ENCODE measurements around the gene NINL.

NINL gene

DNA sequence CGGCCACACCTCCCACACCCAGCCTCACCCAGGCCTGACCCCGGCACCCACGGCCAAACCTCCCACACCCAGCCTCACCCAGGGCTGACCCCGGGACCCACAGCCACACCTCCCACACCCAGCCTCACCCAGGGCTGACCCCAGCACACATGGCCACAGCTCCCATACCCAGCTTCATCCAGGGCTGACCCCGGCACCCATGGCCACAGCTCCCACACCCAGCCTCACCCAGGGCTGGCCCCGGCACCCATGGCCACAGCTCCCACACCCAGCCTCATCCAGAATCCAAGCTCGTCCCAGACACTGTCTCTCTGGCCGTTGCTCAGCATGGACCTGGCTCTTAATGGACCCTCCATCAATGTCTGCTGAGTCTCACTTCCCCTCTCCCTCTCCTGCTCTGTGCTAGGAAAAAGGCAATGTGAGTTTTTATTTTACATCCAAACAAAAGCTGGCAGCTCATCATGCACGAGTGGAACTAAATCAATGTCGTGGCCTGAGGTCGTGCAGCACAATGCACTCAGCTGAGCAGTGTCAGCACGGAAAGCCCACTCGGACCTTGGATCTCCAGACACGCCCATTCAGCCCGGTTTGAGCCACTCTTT, 36.1 kb downstream of the NINL start:
- Histone ChIP-seq H3K4me3 (ENCODE audit: low read depth in 1 of 2, low read length in 2 of 2) (peak overlapping the region; percentile 14 to 37), H3K27me3 (ENCODE audit: control insufficient read depth in 1 of 2, insufficient read depth in 2 of 2, low read length in 2 of 2) (no peaks in the 10 kb centered on the region), H3K36me3 (ENCODE audit: insufficient read depth, low read length) (no peaks in the 10 kb centered on the region), H3K9ac (ENCODE audit: low read length) (no peak overlapping the region), H3K4me1 (ENCODE audit: insufficient read depth, low read length) (peaks cover 48% of the 10 kb centered on the region), H3K9me3 (ENCODE audit: low read length) (no peaks in the 10 kb centered on the region), H3K27ac (ENCODE audit: low read depth, low read length) (no peak overlapping the region)

DNA sequence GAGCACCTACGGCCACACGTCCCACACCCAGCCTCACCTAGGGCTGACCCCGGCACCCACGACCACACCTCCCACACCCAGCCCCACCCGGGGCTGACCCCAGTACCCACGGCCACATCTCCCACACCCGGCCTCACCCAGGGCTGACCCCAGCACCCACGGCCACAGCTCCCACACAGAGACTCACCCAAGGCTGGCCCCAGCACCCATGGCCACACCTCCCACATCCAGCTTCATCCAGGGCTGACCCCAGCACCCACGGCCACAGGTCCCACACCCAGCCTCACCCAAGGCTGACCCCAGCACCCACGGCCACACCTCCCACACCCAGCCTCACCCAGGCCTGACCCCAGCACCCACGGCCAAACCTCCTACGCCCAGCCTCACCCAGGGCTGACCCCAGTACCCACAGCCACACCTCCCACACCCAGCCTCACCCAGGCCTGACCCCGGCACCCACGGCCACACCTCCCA, 36.7 kb downstream of the NINL start:
- Histone ChIP-seq H3K9me3 (ENCODE audit: low read length) (no peaks in the 10 kb centered on the region), H3K36me3 (ENCODE audit: insufficient read depth, low read length) (no peaks in the 10 kb centered on the region), H3K4me3 (ENCODE audit: low read depth in 1 of 2, low read length in 2 of 2) (no peak overlapping the region), H3K27ac (ENCODE audit: low read depth, low read length) (no peak overlapping the region), H3K9ac (ENCODE audit: low read length) (no peak overlapping the region), H3K27me3 (ENCODE audit: control insufficient read depth in 1 of 2, insufficient read depth in 2 of 2, low read length in 2 of 2) (no peaks in the 10 kb centered on the region), H3K4me1 (ENCODE audit: insufficient read depth, low read length) (peaks cover 42% of the 10 kb centered on the region)

GRCh38 chr20:25547999-25548398, 37.3 kb downstream of the NINL start:
- Histone ChIP-seq H3K27me3 (ENCODE audit: control insufficient read depth in 1 of 2, insufficient read depth in 2 of 2, low read length in 2 of 2) (no peaks in the 10 kb centered on the region), H3K4me3 (ENCODE audit: low read depth in 1 of 2, low read length in 2 of 2) (no peak overlapping the region), H3K9ac (ENCODE audit: low read length) (no peak overlapping the region), H3K27ac (ENCODE audit: low read depth, low read length) (no peak overlapping the region), H3K9me3 (ENCODE audit: low read length) (no peaks in the 10 kb centered on the region), H3K36me3 (ENCODE audit: insufficient read depth, low read length) (no peaks in the 10 kb centered on the region), H3K4me1 (ENCODE audit: insufficient read depth, low read length) (peaks cover 35% of the 10 kb centered on the region)

DNA sequence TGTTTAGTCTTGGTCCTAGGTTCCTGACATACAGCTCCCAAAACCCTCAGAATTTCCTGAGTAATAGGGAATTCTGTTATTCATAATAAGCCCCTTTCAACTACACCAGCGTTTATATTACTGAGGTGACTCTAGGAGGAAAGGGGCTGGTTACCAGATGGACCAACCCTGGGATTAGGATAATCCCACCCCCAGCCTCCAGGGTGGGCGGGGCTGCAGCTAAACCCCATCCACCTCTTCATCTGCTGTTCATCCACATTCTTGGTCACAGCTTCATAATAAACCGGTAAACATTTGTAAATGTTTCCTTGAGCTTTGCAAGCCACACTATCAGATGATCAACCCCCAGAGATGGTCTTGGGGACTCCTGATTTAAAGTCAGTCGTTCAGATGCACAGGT, 38.3 kb downstream of the NINL start:
- H3K9ac ChIP-seq (ENCODE audit: low read length) = no peak overlapping the region
- H3K27me3 ChIP-seq (ENCODE audit: control insufficient read depth in 1 of 2, insufficient read depth in 2 of 2, low read length in 2 of 2) = no peaks in the 10 kb centered on the region
- no peaks in the 10 kb centered on the region for H3K36me3 ChIP-seq (ENCODE audit: insufficient read depth, low read length)
- H3K4me3 ChIP-seq (ENCODE audit: low read depth in 1 of 2, low read length in 2 of 2) = no peak overlapping the region
- no peak overlapping the region for H3K27ac ChIP-seq (ENCODE audit: low read depth, low read length)
- H3K4me1 ChIP-seq (ENCODE audit: insufficient read depth, low read length) = peaks cover 27% of the 10 kb centered on the region
- no peaks in the 10 kb centered on the region for H3K9me3 ChIP-seq (ENCODE audit: low read length)

- Histone ChIP-seq H3K27me3 (ENCODE audit: control insufficient read depth in 1 of 2, insufficient read depth in 2 of 2, low read length in 2 of 2) (no peaks in the 10 kb centered on the region), H3K4me3 (ENCODE audit: low read depth in 1 of 2, low read length in 2 of 2) (no peak overlapping the region), H3K9ac (ENCODE audit: low read length) (no peak overlapping the region), H3K36me3 (ENCODE audit: insufficient read depth, low read length) (no peaks in the 10 kb centered on the region), H3K9me3 (ENCODE audit: low read length) (no peaks in the 10 kb centered on the region), H3K4me1 (ENCODE audit: insufficient read depth, low read length) (peaks cover 21% of the 10 kb centered on the region), H3K27ac (ENCODE audit: low read depth, low read length) (no peak overlapping the region)
These were observed 39.3 kb downstream of the NINL start for GRCh38 chr20:25546048-25546447.

- H3K4me1 ChIP-seq (ENCODE audit: insufficient read depth, low read length) = peaks cover 21% of the 10 kb centered on the region
- no peak overlapping the region for H3K9ac ChIP-seq (ENCODE audit: low read length)
- no peak overlapping the region for H3K27ac ChIP-seq (ENCODE audit: low read depth, low read length)
- H3K36me3 ChIP-seq (ENCODE audit: insufficient read depth, low read length) = no peaks in the 10 kb centered on the region
- H3K9me3 ChIP-seq (ENCODE audit: low read length) = no peaks in the 10 kb centered on the region
- no peaks in the 10 kb centered on the region for H3K27me3 ChIP-seq (ENCODE audit: control insufficient read depth in 1 of 2, insufficient read depth in 2 of 2, low read length in 2 of 2)
- no peak overlapping the region for H3K4me3 ChIP-seq (ENCODE audit: low read depth in 1 of 2, low read length in 2 of 2)
These were observed 40.2 kb downstream of the NINL start for GRCh38 chr20:25545171-25545570.

GRCh38 chr20:25544734-25545133, 40.6 kb downstream of the NINL start:
- H3K27ac ChIP-seq (ENCODE audit: low read depth, low read length) = no peak overlapping the region
- H3K4me3 ChIP-seq (ENCODE audit: low read depth in 1 of 2, low read length in 2 of 2) = no peak overlapping the region
- H3K4me1 ChIP-seq (ENCODE audit: insufficient read depth, low read length) = peaks cover 17% of the 10 kb centered on the region
- no peak overlapping the region for H3K9ac ChIP-seq (ENCODE audit: low read length)
- no peaks in the 10 kb centered on the region for H3K9me3 ChIP-seq (ENCODE audit: low read length)
- no peaks in the 10 kb centered on the region for H3K36me3 ChIP-seq (ENCODE audit: insufficient read depth, low read length)
- H3K27me3 ChIP-seq (ENCODE audit: control insufficient read depth in 1 of 2, insufficient read depth in 2 of 2, low read length in 2 of 2) = no peaks in the 10 kb centered on the region

GRCh38 chr20:25544311-25544710, 41.0 kb downstream of the NINL start:
- H3K27me3 ChIP-seq (ENCODE audit: control insufficient read depth in 1 of 2, insufficient read depth in 2 of 2, low read length in 2 of 2) = no peaks in the 10 kb centered on the region
- no peak overlapping the region for H3K4me3 ChIP-seq (ENCODE audit: low read depth in 1 of 2, low read length in 2 of 2)
- H3K36me3 ChIP-seq (ENCODE audit: insufficient read depth, low read length) = no peaks in the 10 kb centered on the region
- H3K9me3 ChIP-seq (ENCODE audit: low read length) = no peaks in the 10 kb centered on the region
- peaks cover 15% of the 10 kb centered on the region for H3K4me1 ChIP-seq (ENCODE audit: insufficient read depth, low read length)
- H3K27ac ChIP-seq (ENCODE audit: low read depth, low read length) = no peak overlapping the region
- H3K9ac ChIP-seq (ENCODE audit: low read length) = no peak overlapping the region

DNA sequence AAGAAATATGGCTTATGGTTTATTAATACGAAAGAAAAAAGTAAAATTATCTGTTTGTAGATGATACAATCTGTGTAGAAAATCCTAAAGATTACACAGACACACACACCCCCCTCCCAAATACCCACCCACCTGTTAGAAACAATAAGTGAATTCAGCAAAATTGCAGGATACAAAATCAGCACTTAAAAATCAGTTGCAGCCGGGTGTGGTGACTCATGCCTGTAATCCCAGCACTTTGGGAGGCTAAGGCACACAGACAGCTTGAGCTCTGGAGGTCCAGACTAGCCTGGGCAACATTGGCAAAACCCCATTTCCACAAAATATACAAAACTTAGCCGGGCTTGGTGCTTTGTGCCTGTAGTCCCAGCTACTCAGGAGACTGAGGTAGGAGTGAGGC, 42.3 kb downstream of the NINL start:
- Histone ChIP-seq H3K9ac (ENCODE audit: low read length) (no peak overlapping the region), H3K27me3 (ENCODE audit: control insufficient read depth in 1 of 2, insufficient read depth in 2 of 2, low read length in 2 of 2) (no peaks in the 10 kb centered on the region), H3K4me3 (ENCODE audit: low read depth in 1 of 2, low read length in 2 of 2) (no peak overlapping the region), H3K27ac (ENCODE audit: low read depth, low read length) (no peak overlapping the region), H3K4me1 (ENCODE audit: insufficient read depth, low read length) (peaks cover 23% of the 10 kb centered on the region), H3K9me3 (ENCODE audit: low read length) (no peaks in the 10 kb centered on the region), H3K36me3 (ENCODE audit: insufficient read depth, low read length) (no peaks in the 10 kb centered on the region)

- Histone ChIP-seq H3K9me3 (ENCODE audit: low read length) (no peaks in the 10 kb centered on the region), H3K9ac (ENCODE audit: low read length) (no peak overlapping the region), H3K36me3 (ENCODE audit: insufficient read depth, low read length) (no peaks in the 10 kb centered on the region), H3K4me1 (ENCODE audit: insufficient read depth, low read length) (peaks cover 23% of the 10 kb centered on the region), H3K27ac (ENCODE audit: low read depth, low read length) (no peak overlapping the region), H3K4me3 (ENCODE audit: low read depth in 1 of 2, low read length in 2 of 2) (no peak overlapping the region), H3K27me3 (ENCODE audit: control insufficient read depth in 1 of 2, insufficient read depth in 2 of 2, low read length in 2 of 2) (no peaks in the 10 kb centered on the region)
These were observed 43.7 kb downstream of the NINL start for GRCh38 chr20:25541676-25542075.

DNA sequence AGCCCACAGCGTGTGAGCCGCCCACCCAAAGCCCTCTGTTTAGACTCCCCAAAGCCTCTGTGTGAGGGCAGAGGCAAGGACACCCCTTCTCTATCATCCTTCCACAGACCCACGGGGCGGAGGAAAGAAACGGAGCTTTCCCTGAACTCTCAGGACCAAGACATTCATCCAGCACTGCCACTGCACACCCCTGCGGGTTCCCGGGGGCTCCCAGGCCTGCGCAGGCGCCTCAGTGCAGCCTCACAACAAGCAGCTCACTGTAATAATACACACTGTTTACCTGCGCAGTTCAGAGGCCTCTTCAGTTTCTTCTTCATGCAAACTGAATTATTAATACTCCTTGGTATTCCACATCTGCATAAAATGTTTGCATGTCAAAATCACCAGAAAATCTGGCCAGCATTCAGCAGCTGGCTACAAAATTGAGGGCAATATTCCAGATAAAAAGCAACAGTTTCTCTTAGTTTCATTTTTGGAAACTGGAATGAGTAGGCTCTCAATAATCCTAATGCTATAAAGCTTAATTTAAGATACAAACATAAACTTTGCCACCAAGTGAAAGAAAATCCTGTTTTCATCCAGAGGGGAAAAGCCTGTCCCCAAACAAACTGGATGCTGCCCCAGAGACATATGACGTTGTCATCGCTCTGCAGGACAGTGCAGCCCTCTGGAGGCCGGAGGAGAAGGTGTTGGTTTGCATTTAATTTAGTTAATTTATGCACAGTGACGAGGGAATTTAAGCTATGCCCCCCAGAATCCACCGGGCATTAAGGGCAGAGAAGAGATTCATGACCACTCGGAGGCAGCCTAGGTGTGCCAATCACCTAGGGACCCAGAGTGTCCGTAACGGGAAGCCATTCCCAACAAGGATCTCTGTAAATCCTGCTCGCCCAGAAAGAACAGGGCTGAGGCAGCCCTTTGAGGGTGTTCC, 45.3 kb downstream of the NINL start:
- H3K4me1 ChIP-seq (ENCODE audit: insufficient read depth, low read length) = peaks cover 23% of the 10 kb centered on the region
- H3K9ac ChIP-seq (ENCODE audit: low read length) = peak overlapping the region; percentile 53
- no peaks in the 10 kb centered on the region for H3K27me3 ChIP-seq (ENCODE audit: control insufficient read depth in 1 of 2, insufficient read depth in 2 of 2, low read length in 2 of 2)
- no peaks in the 10 kb centered on the region for H3K9me3 ChIP-seq (ENCODE audit: low read length)
- H3K36me3 ChIP-seq (ENCODE audit: insufficient read depth, low read length) = no peaks in the 10 kb centered on the region
- H3K27ac ChIP-seq (ENCODE audit: low read depth, low read length) = peak overlapping the region; percentile 30
- peak overlapping the region; percentile 22 to 71 for H3K4me3 ChIP-seq (ENCODE audit: low read depth in 1 of 2, low read length in 2 of 2)

All from muscle layer of colon (tissue), 2 donors.